Hepatocyte (in vitro differentiated cells): ENCODE measurements around the gene MFSD6.

Experiments used
- CTCF ChIP-seq: fragments of 200-600 bp; sonication (generic); IDR thresholded peaks from 2 replicates; pipeline ENCODE4 v1.5.1; 2016; ENCODE audit warnings: antibody characterized with exemption, mild to moderate bottlenecking; ENCODE audit not compliant: poor library complexity
- EZH2 ChIP-seq: fragments of 200-600 bp; sonication (generic); IDR thresholded peaks from 2 replicates; pipeline ENCODE4 v1.6.1; 2016; ENCODE audit warnings: antibody characterized with exemption, mild to moderate bottlenecking, borderline replicate concordance

DNA sequence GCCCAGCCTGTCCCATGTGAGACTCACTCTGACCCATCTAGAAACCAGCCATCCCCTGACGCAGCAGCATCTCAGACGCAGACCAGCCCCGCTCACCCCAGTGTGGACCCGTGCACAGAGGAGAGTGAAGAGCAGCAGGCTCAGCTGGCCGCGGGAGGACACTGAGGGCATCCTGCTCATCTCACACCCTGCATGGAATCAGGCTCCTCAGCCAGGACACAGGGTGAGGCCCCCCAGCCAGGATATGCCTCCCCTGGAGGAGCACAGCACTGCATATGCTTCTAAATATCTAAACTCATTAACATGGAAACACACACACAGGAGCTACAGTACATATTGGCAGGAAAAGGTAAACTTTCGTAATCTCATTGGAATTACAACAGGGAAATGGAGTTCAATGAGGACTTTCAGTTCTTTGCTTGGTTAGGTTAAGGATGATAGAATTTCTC, 91.9 kb downstream of the MFSD6 start:
- TF ChIP-seq CTCF (no peak), EZH2 (no peak)
